Measurements from ENCODE around the gene PCDHGA3. TPM values are rescaled to one million over a fixed set of nuclear protein-coding genes. Genes with fewer than 3 reads are reported as not detected.

PCDHGA3 gene
- total and polyA plus RNA-seq, 9 of the 15 experiments (the other 6 are each of a cell fraction or from before 2014, with no cell fraction given), result 0.13 to 0.28 (median 0.18) TPM; not detected in 2

- TF ChIP-seq RREB1 (CRISPR knock-in tag; IDR thresholded peaks at IDR 0.05), result 0 out of 2 replicates have a peak, but pooled peaks have one; percentile 37
Measured at GRCh38 chr5:141356950-141357349, 13.3 kb downstream of the PCDHGA3 start (continued).

DNA sequence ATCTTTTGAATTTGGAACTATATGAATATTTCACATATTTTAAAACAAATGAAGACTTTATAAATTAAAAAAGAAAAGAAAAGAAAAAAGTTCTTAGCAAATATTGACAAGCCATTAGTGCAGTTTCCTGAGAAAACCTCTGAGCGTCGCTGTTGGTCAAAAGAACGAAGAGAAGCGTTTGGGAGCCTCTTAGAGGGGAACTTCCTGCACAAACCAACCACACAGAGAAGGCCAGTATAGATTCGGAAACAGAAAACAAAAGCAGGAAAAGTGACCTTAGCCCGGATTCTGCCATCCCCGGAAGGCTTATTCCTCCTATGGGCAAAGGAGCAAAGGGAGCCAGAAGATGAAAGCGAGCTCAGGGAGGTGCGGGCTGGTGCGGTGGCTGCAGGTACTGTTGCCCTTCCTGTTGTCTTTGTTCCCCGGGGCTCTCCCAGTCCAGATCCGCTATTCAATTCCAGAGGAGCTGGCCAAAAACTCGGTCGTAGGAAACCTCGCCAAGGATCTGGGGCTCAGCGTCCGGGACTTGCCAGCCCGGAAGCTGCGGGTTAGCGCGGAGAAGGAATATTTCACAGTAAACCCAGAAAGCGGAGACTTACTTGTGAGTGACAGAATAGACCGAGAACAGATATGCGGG is 16.3 kb downstream of the PCDHGA3 start, which contains the start of gene PCDHGB2:
PCDHGB2 (plus strand) TSS at position 205 of the 637 bp plus-strand sequence; CDS start at position 347, 142 bp downstream.
- BruUV-seq (replicated peaks), result no TSS peak
- peak in 2 of 4 experiments; percentile 40 to 56 for DNase-seq (ENCODE audit: extremely low read depth in 1 of 4, low spot score in 3 of 4)
- peak within 1 kb of the TSS; percentile 35 for H3K4me2 ChIP-seq (ENCODE audit: insufficient read depth, low read length)
- TF ChIP-seq CUX1 (CRISPR knock-in tag; IDR thresholded peaks at IDR 0.05), result no peak
- TF ChIP-seq NELFE (IDR thresholded peaks at IDR 0.05; ENCODE audit: insufficient read depth, insufficient read length), result no peak
- TF ChIP-seq TFAM (CRISPR knock-in tag; conservative IDR thresholded peaks at IDR 0.05), result no peak
- TF ChIP-seq ZBTB43 (CRISPR knock-in tag; IDR thresholded peaks at IDR 0.05), result no peak

More for the DNA sequence above, 16.3 kb downstream of the PCDHGA3 start, which contains the start of gene PCDHGB2:
- Histone ChIP-seq H3K9me3 (replicated peaks; ENCODE audit: control insufficient read depth, insufficient read depth, low read depth, low read length) (no peaks in the 10 kb centered on the region; the same call in 1 of the 2 replicates), H3K9me1 (ENCODE audit: control insufficient read depth, insufficient read depth, low read length) (no peaks in the 10 kb centered on the region), H3K27me3 (ENCODE audit: control insufficient read depth in 2 of 2, insufficient read depth in 2 of 2, low read length in 2 of 2) (peaks cover 0 to 28% of the 10 kb centered on the region in 2 experiments; a peak in 3 of 5 replicates), H3K79me2 (ENCODE audit: control insufficient read depth, insufficient read depth, low read length) (no peaks in the 10 kb centered on the region), H2AFZ (ENCODE audit: low read depth, low read length) (peak within 1 kb of the TSS; percentile 47; the same call in 1 of the 2 replicates), H3K4me1 (replicated peaks in 1 of 2; ENCODE audit: control insufficient read depth in 2 of 2, insufficient read depth in 2 of 2, low read length in 2 of 2) (peaks cover 3 to 17% of the 10 kb centered on the region in 2 experiments; a peak in 3 of 5 replicates), H3K4me3 (peak within 1 kb of the TSS; percentile 33), H3K36me3 (ENCODE audit: control insufficient read depth, insufficient read depth, low read length) (no peaks in the 10 kb centered on the region), H4K20me1 (replicated peaks; ENCODE audit: control insufficient read depth, insufficient read depth, low read length) (no peaks in the 10 kb centered on the region), H3K9ac (ENCODE audit: insufficient read depth in 1 of 2, low read depth in 2 of 2, low read length in 2 of 2) (peak within 1 kb of the TSS in 1 of 2 experiments; percentile 56; a peak in 2 of 4 replicates), H3K27ac (ENCODE audit: extremely low read depth, low read depth, low read length) (no peak within 1 kb of the TSS)
- ATAC-seq, result peak; percentile 76
- CTCF ChIA-PET (ENCODE audit: low intra/inter-chr PET ratio), result interaction anchor here (1.0 to 2.3 kb wide), 3 partner anchors 152 to 204 kb away, joined by 3 to 12 read pairs (median 4); no protein-coding TSS in a partner anchor
- POLR2A ChIA-PET, result no interaction called here
- in situ Hi-C loops (cut with MboI), result no loop called here
- intact Hi-C loops (cut with micrococcal nuclease), result no loop called here
- 10% methylated on average over 24 of the region's 24 CpGs for WGBS (ENCODE audit: insufficient coverage, low coverage, missing lambda C conversion rate)
- peak; percentile 66 for FAIRE-seq
